Hepatocyte (in vitro differentiated cells): ENCODE measurements around the gene ULK4.
"Not testable (repeated sequence)": the region's sequence is repeated elsewhere in the genome, so short reads cannot be mapped to it uniquely, and the experiment has no call there.

Experiments used
- EZH2 ChIP-seq: fragments of 200-600 bp; sonication (generic); IDR thresholded peaks from 2 replicates; pipeline ENCODE4 v1.6.1; 2016; ENCODE audit warnings: antibody characterized with exemption, mild to moderate bottlenecking, borderline replicate concordance
- EZH2phosphoT487 ChIP-seq: fragments of 200-600 bp; sonication (generic); IDR thresholded peaks from one replicate; pipeline ENCODE4 v1.6.1; 2018; ENCODE audit warnings: antibody characterized with exemption, mild to moderate bottlenecking, low read depth, moderate library complexity; ENCODE audit not compliant: unreplicated experiment, severe bottlenecking
- TF ChIP-seq, protein P1 (sequence below): fragments of 200-600 bp; sonication (generic); IDR thresholded peaks from 2 replicates; pipeline ENCODE4 v1.5.1; 2016; ENCODE audit warnings: antibody characterized with exemption, mild to moderate bottlenecking; ENCODE audit not compliant: poor library complexity

DNA sequence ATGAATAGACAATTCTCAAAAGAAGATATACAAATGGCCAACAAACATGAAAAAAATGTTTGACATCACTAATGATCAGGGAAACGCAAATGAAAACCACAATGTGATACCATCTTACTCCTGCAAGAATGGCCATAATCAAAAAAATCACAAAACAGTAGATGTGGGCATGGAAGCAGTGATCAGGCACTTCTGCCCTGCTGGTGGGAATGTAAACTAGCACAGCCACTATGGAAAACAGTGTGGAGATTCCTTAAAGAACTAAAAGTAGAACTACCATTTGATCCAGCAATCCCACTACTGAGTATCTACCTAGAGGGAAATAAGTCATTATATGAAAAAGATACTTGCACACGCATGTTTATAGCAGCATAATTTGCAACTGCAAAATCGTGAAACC is 677.0 kb downstream of the ULK4 start:
- TF ChIP-seq, protein P1, sequence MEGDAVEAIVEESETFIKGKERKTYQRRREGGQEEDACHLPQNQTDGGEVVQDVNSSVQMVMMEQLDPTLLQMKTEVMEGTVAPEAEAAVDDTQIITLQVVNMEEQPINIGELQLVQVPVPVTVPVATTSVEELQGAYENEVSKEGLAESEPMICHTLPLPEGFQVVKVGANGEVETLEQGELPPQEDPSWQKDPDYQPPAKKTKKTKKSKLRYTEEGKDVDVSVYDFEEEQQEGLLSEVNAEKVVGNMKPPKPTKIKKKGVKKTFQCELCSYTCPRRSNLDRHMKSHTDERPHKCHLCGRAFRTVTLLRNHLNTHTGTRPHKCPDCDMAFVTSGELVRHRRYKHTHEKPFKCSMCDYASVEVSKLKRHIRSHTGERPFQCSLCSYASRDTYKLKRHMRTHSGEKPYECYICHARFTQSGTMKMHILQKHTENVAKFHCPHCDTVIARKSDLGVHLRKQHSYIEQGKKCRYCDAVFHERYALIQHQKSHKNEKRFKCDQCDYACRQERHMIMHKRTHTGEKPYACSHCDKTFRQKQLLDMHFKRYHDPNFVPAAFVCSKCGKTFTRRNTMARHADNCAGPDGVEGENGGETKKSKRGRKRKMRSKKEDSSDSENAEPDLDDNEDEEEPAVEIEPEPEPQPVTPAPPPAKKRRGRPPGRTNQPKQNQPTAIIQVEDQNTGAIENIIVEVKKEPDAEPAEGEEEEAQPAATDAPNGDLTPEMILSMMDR: not testable (repeated sequence)
- not testable (repeated sequence) for TF ChIP-seq EZH2, EZH2phosphoT487
